GM18526 (cell line): ENCODE results near the gene WNT10A.

Experiments used
- POLR2A ChIP-seq: IDR thresholded peaks from 3 replicates; pipeline ENCODE4 v1.6.1; 2011; ENCODE audit not compliant: insufficient read length; ENCODE audit errors: extremely low read depth

WNT10A gene

GRCh38 chr2:218920504-218920903 lies 39.9 kb downstream of the WNT10A start:
- TF ChIP-seq POLR2A = no peak

GRCh38 chr2:218924757-218925156 lies 44.1 kb downstream of the WNT10A start:
- no peak for TF ChIP-seq POLR2A

GRCh38 chr2:218925434-218925833 lies 44.8 kb downstream of the WNT10A start:
- TF ChIP-seq POLR2A = no peak

DNA sequence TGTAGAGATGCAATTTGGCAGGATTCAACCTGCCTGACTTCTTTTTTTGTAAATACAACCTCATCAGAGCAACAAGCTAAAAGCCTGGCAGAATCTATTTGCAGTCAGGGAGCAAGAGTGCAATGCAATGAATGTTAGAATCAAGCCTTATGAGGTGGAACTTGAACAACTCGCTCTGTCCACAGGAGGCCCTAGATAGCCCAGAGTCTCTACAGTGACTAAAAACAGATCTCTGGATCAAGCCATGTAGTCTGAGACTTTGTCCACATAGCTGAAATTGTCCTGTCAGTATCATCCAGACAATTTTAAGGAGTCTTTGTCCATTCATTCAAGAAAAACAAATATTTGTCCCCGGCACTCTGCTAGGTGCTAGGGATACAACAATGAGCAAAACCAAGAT lies 46.8 kb downstream of the WNT10A start:
- no peak for TF ChIP-seq POLR2A

- no peak for TF ChIP-seq POLR2A
Measured at GRCh38 chr2:218927876-218928275, 47.2 kb downstream of the WNT10A start.
